Measurements from ENCODE around the gene FLCN.

Gene FLCN

GRCh38 chr17:17236295-17237025 lies 508 bp downstream of the FLCN start:
- DNase-seq = peak; percentile 2

GRCh38 chr17:17235212-17236174 lies 1.5 kb downstream of the FLCN start:
- DNase-seq = no peak

- DNase-seq = no peak
These were observed 4.7 kb downstream of the FLCN start for GRCh38 chr17:17232303-17232621.

GRCh38 chr17:17231621-17232302 lies 5.2 kb downstream of the FLCN start:
- no peak for DNase-seq

- no peak for DNase-seq
These were observed 7.3 kb downstream of the FLCN start for GRCh38 chr17:17229416-17230384.

GRCh38 chr17:17228521-17229279 lies 8.3 kb downstream of the FLCN start:
- no peak for DNase-seq

GRCh38 chr17:17227608-17228520 lies 9.1 kb downstream of the FLCN start:
- DNase-seq = no peak

- no peak for DNase-seq
These were observed 10.3 kb downstream of the FLCN start for GRCh38 chr17:17226451-17227265.

GRCh38 chr17:17225901-17226300 lies 11.1 kb downstream of the FLCN start:
- DNase-seq = no peak

GRCh38 chr17:17224137-17224536 lies 12.8 kb downstream of the FLCN start:
- no peak for DNase-seq

- DNase-seq = no peak
These were observed 13.2 kb downstream of the FLCN start for GRCh38 chr17:17223736-17224135.

GRCh38 chr17:17221329-17221728 lies 15.6 kb downstream of the FLCN start:
- DNase-seq = no peak

- DNase-seq = no peak
These were observed 16.4 kb downstream of the FLCN start for GRCh38 chr17:17220529-17220928.

GRCh38 chr17:17217995-17218394 lies 19.0 kb downstream of the FLCN start:
- DNase-seq = no peak

GRCh38 chr17:17216776-17217175 lies 20.2 kb downstream of the FLCN start:
- DNase-seq = no peak

- DNase-seq = no peak
These were observed 20.7 kb downstream of the FLCN start for GRCh38 chr17:17216236-17216635.

GRCh38 chr17:17215575-17215974 lies 21.4 kb downstream of the FLCN start:
- no peak for DNase-seq

GRCh38 chr17:17214646-17215436 lies 22.1 kb downstream of the FLCN start:
- no peak for DNase-seq

GRCh38 chr17:17213775-17214174 lies 23.2 kb downstream of the FLCN start:
- no peak for DNase-seq

All from central memory CD4-positive, alpha-beta T cell (primary cell).